PC-9 (cell line): ENCODE measurements around the gene WNT10A. TPM values are rescaled to one million over a fixed set of nuclear protein-coding genes. Genes with fewer than 3 reads are reported as not detected.

Source experiments
- BruUV-seq: library from RNA; stranded (reverse); fragments of 400-500 nt; replicated peaks from 2 replicates; lab custom pipeline; 2021; lab: Mats Ljungman, UMichigan
- CTCF ChIA-PET: fragments of 300-600 bp; sonication (Branson Sonifier 250); formaldehyde crosslinking; loops from one replicate; lab custom pipeline; 2022; ENCODE audit warnings: antibody characterized with exemption; lab: Charles Lee
- POLR2A ChIA-PET: fragments of 300-600 bp; sonication (Branson Sonifier 250); formaldehyde crosslinking; loops from one replicate; lab custom pipeline; 2022; ENCODE audit warnings: antibody characterized with exemption; ENCODE audit not compliant: unreplicated experiment; lab: Charles Lee
- DNase-seq, 2 experiments: peaks; one replicate each; pipeline versions ENCODE4 v3.0.0 to v3.0.0-alpha.2; 2015 to 2022; ENCODE audit warnings: mixed read lengths in 1 of 2
- H2AFZ ChIP-seq: fragments of 200-600 bp; sonication (generic); 2 replicates; pipeline ENCODE4 v1.8.1; 2017; ENCODE audit warnings: antibody characterized with exemption
- H3F3A ChIP-seq: fragments of 200-600 bp; sonication (generic); 2 replicates; pipeline ENCODE4 v1.8.1; 2017; ENCODE audit warnings: antibody characterized with exemption, mild to moderate bottlenecking, low read depth; ENCODE audit not compliant: insufficient read depth
- H3K27ac ChIP-seq: fragments of 200-600 bp; sonication (generic); 2 replicates; pipeline ENCODE4 v1.6.1; 2016; ENCODE audit warnings: mixed run types
- H3K27me3 ChIP-seq: fragments of 200-600 bp; sonication (generic); 2 replicates; pipeline ENCODE4 v1.6.1; 2016; ENCODE audit warnings: low read depth, mixed run types; ENCODE audit not compliant: insufficient read depth
- H3K36me3 ChIP-seq: fragments of 200-600 bp; sonication (generic); 2 replicates; pipeline ENCODE4 v1.6.1; 2016; ENCODE audit warnings: low read depth, mixed run types
- H3K4me1 ChIP-seq: fragments of 200-600 bp; sonication (generic); replicated peaks from 2 replicates; pipeline ENCODE4 v1.6.1; 2016; ENCODE audit warnings: mixed run types; ENCODE audit not compliant: insufficient read depth
- H3K4me2 ChIP-seq: fragments of 200-600 bp; sonication (generic); 2 replicates; pipeline ENCODE4 v1.6.1; 2017; ENCODE audit warnings: mixed run types
- H3K4me3 ChIP-seq: fragments of 200-600 bp; sonication (generic); 2 replicates; pipeline ENCODE4 v1.6.1; 2016; ENCODE audit warnings: mixed run types
- H3K79me2 ChIP-seq: fragments of 200-600 bp; sonication (generic); 2 replicates; pipeline ENCODE4 v1.6.1; 2017; ENCODE audit warnings: low read depth, mixed run types
- H3K9me2 ChIP-seq: fragments of 200-600 bp; sonication (generic); 2 replicates; pipeline ENCODE4 v1.8.1; 2017; ENCODE audit warnings: mild to moderate bottlenecking; ENCODE audit not compliant: insufficient read depth
- H3K9me3 ChIP-seq: fragments of 200-600 bp; sonication (generic); 2 replicates; pipeline ENCODE4 v1.8.1; 2016; ENCODE audit warnings: low read depth; ENCODE audit not compliant: insufficient read depth
- H4K20me1 ChIP-seq: fragments of 200-600 bp; sonication (generic); 2 replicates; pipeline ENCODE4 v1.8.1; 2017; ENCODE audit not compliant: insufficient read depth
- EZH2 ChIP-seq: fragments of 200-600 bp; sonication (generic); IDR thresholded peaks from 2 replicates; pipeline ENCODE4 v1.8.0; 2017; ENCODE audit warnings: antibody characterized with exemption, low read depth
- intact Hi-C: fragments of 100-400 bp; cut with micrococcal nuclease; formaldehyde crosslinking; loops from one replicate; pipeline ENCODE4 v1.10.0; 2022; ENCODE audit not compliant: unreplicated experiment
- total RNA-seq: library from RNA; stranded (reverse); gene quantifications from 2 replicates; pipeline ENCODE4 v1.2.3, GENCODE V29; 2021
- TF ChIP-seq, protein P1 (sequence below): fragments of 200-600 bp; sonication (generic); conservative IDR thresholded peaks from 2 replicates; pipeline ENCODE4 v1.6.1; 2017; ENCODE audit warnings: mixed run types, antibody characterized with exemption, mild to moderate bottlenecking, moderate library complexity

Gene WNT10A
- total RNA-seq, 1 experiment from 2014 or later = 1.2 TPM

DNA sequence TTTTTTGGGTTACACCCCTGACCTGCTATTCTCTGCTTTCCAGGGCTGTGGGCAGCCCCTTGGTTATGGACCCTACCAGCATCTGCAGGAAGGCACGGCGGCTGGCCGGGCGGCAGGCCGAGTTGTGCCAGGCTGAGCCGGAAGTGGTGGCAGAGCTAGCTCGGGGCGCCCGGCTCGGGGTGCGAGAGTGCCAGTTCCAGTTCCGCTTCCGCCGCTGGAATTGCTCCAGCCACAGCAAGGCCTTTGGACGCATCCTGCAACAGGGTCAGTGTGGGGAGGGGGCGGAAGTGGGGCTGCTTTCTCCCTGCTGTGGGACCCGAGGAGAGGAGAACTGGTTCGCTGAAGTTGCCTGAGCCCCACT, 9.7 kb upstream of the WNT10A start:
- Histone ChIP-seq H3K4me3 (no peak overlapping the region), H3K4me1 (no peaks in the 10 kb centered on the region), H3K27me3 (no peaks in the 10 kb centered on the region), H2AFZ (no peak overlapping the region), H3K9me2 (no peaks in the 10 kb centered on the region), H4K20me1 (no peaks in the 10 kb centered on the region), H3K9me3 (no peaks in the 10 kb centered on the region), H3K4me2 (no peak overlapping the region), H3F3A (peaks cover 11% of the 10 kb centered on the region; the same call in 1 of the 2 replicates), H3K27ac (no peak overlapping the region), H3K79me2 (no peaks in the 10 kb centered on the region), H3K36me3 (no peaks in the 10 kb centered on the region)
- TF ChIP-seq, protein P1, sequence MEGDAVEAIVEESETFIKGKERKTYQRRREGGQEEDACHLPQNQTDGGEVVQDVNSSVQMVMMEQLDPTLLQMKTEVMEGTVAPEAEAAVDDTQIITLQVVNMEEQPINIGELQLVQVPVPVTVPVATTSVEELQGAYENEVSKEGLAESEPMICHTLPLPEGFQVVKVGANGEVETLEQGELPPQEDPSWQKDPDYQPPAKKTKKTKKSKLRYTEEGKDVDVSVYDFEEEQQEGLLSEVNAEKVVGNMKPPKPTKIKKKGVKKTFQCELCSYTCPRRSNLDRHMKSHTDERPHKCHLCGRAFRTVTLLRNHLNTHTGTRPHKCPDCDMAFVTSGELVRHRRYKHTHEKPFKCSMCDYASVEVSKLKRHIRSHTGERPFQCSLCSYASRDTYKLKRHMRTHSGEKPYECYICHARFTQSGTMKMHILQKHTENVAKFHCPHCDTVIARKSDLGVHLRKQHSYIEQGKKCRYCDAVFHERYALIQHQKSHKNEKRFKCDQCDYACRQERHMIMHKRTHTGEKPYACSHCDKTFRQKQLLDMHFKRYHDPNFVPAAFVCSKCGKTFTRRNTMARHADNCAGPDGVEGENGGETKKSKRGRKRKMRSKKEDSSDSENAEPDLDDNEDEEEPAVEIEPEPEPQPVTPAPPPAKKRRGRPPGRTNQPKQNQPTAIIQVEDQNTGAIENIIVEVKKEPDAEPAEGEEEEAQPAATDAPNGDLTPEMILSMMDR = no peak
- no peak for TF ChIP-seq EZH2
- DNase-seq = no peak
- ChIA-PET CTCF (no interaction called here), POLR2A (no interaction called here)
- intact Hi-C loops = no loop called here
- no TSS peak for BruUV-seq

DNA sequence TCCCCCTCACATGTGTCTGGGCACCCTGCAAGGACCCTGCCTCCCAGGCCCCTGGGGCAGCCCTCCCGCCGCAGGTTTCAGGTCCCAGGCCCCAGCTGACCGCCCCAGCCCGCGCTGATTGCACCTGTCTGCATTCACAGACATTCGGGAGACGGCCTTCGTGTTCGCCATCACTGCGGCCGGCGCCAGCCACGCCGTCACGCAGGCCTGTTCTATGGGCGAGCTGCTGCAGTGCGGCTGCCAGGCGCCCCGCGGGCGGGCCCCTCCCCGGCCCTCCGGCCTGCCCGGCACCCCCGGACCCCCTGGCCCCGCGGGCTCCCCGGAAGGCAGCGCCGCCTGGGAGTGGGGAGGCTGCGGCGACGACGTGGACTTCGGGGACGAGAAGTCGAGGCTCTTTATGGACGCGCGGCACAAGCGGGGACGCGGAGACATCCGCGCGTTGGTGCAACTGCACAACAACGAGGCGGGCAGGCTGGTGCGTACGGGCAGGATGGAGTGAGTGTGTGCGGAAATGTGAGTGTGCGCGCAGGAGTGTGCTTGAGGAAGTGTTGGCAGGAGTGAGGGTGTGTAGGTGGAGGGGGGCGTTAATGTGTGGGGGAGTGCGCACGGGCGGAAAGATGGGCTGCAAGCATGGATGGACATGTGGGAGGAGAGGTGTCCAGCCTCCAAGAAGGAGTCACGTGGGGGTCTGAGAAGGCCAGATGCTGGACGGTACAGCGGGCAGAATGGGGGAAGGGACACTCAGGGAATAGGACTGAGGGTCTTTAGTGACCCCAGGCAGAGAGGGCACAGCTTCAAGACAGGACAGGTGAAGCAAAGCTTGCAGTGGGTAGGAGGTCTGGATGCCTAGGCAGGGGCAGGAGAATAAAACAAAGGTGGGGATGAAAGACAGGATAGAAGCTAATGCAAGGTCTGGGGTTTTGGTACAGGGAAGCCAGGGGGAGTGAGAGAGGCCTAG, 9.0 kb upstream of the WNT10A start:
- no peaks in the 10 kb centered on the region for H3K4me1 ChIP-seq
- H3K79me2 ChIP-seq = no peaks in the 10 kb centered on the region
- H3K4me2 ChIP-seq = no peak overlapping the region
- H3K9me3 ChIP-seq = no peaks in the 10 kb centered on the region
- no peak overlapping the region for H3K4me3 ChIP-seq
- ChIA-PET POLR2A (no interaction called here), CTCF (interaction anchor here (0.6 kb wide), 1 partner anchor 104 kb away, joined by 3 read pairs; no protein-coding TSS in a partner anchor)
- H3K27me3 ChIP-seq = no peaks in the 10 kb centered on the region
- TF ChIP-seq, protein P1 = no peak
- TF ChIP-seq EZH2 = no peak
- BruUV-seq = no TSS peak
- H4K20me1 ChIP-seq = no peaks in the 10 kb centered on the region
- no peaks in the 10 kb centered on the region for H3K36me3 ChIP-seq
- H3F3A ChIP-seq = peaks cover 11% of the 10 kb centered on the region; the same call in 1 of the 2 replicates
- DNase-seq = no peak
- H3K27ac ChIP-seq = no peak overlapping the region
- no peaks in the 10 kb centered on the region for H3K9me2 ChIP-seq
- intact Hi-C loops = no loop called here
- H2AFZ ChIP-seq = no peak overlapping the region

DNA sequence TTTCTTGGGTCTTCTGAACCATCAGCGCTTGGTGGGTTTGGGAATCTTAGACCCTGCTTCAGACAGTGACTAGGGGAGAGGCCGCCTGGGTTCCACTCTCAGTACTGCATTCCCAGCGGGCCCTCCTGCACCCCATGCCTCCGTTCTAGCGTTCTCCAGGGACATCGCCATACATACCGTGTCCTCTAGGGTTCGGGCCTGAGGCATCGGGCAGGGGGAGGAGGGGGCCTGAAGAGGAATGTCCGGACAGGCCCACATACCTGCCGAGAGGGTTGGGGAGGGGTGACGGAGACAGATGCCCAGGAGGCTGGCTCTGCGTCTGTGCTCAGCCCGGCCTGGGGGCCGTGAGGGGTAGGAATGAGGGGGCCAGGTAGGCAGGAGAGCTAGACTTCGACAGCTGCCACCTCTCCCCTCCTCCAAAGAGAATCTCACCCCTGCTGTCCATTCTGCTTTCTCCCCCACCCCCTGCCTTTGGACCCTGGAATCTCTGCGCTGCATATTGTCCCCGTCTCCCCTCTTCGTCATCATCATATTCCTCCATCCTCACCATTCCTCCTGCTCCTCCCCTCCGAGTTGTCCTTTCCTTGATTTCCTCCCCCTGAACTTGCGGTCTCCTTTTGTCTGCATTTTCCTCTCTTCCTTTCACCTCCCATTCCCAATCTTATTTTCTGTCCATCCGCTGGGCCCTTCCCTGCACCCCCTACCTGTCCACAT, 7.8 kb upstream of the WNT10A start:
- Histone ChIP-seq H3K27ac (no peak overlapping the region), H3K27me3 (no peaks in the 10 kb centered on the region), H3K9me2 (no peaks in the 10 kb centered on the region), H3K9me3 (no peaks in the 10 kb centered on the region), H2AFZ (no peak overlapping the region), H3F3A (peaks cover 11% of the 10 kb centered on the region; the same call in 1 of the 2 replicates), H3K4me2 (no peak overlapping the region), H4K20me1 (no peaks in the 10 kb centered on the region), H3K4me3 (no peak overlapping the region), H3K36me3 (no peaks in the 10 kb centered on the region), H3K79me2 (no peaks in the 10 kb centered on the region), H3K4me1 (no peaks in the 10 kb centered on the region)
- intact Hi-C loops = no loop called here
- DNase-seq = no peak
- POLR2A ChIA-PET = no interaction called here
- TF ChIP-seq, protein P1 = no peak
- no peak for TF ChIP-seq EZH2
- CTCF ChIA-PET = no interaction called here
- no TSS peak for BruUV-seq
